ENCODE results near the gene RHOXF2B.

- TF ChIP-seq POLR2AphosphoS5 (IDR thresholded peaks at IDR 0.05; ENCODE audit: borderline replicate concordance, low read depth, low read length) (no peak), EZH2 (IDR thresholded peaks at IDR 0.05) (no peak), FOXP2 (optimal IDR thresholded peaks at IDR 0.05; ENCODE audit: control extremely low read depth, extremely low read length, insufficient read depth) (no peak)
Observed at GRCh38 chrX:120115438-120115963, 38.0 kb upstream of the RHOXF2B start, which contains the start of gene RHOXF1.

Measured in SK-N-MC (cell line).